NCI-H526 (cell line): ENCODE data around the gene TREML1.
A peak's percentile ranks its signal among the peaks of the same experiment; 100 is the strongest.
"Not testable (repeated sequence)": the region's sequence is repeated elsewhere in the genome, so short reads cannot be mapped to it uniquely, and the experiment has no call there.

Source experiments
- DNase-seq, 2 experiments: peaks; one replicate each; lab custom pipeline; 2025; lab: John Stamatoyannopoulos, UW

TREML1 gene

GRCh38 chr6:41147917-41148316, 6.2 kb downstream of the TREML1 start:
- no peak for DNase-seq

DNA sequence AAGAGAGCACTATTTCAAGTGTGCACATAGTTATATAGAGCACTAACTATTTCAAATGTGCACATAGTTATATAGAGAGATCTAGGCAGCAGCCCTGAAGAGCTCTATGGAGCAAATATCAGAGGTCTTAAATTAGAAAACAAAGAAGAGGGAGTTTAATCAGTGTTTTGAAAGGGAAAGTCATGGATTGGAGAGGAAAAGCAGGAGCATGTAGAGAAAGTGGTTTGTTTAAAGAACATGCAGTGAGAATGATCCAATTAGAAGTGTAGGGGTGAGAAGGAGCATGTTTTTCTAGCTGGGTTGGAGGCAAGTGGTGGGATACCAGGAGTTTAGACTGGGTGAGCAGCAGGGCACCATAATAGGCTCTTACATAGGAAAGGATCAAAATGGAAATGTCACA, 17.2 kb downstream of the TREML1 start:
- DNase-seq = no peak

GRCh38 chr6:41135062-41135832, 18.9 kb downstream of the TREML1 start:
- DNase-seq = peak in 1 of 2 experiments; percentile 17

GRCh38 chr6:41132254-41132653, 21.9 kb downstream of the TREML1 start:
- peak; percentile 39 to 68 for DNase-seq

- DNase-seq = no peak
Measured at GRCh38 chr6:41125282-41125681, 28.9 kb downstream of the TREML1 start.

- no peak for DNase-seq
Measured at GRCh38 chr6:41122918-41123317, 31.2 kb downstream of the TREML1 start.

DNA sequence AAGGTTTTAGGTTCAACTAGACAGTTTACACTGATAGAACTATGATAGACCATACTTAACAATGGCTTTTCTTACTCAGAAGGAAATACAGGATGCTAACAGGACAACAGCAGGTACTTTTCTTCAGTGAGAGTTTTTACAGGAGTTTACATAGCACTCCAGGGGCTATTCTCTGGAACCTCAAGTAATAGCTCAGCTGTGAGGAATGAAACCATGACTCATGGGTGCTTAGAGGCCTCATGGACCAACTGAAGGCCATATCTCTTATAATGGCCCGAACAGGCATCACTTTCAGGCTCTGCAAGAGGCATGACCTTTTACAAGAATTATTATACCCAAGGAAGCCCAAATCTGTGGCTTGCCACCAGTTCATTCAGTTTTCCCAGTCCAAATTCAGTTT, 31.8 kb downstream of the TREML1 start:
- no peak for DNase-seq

DNA sequence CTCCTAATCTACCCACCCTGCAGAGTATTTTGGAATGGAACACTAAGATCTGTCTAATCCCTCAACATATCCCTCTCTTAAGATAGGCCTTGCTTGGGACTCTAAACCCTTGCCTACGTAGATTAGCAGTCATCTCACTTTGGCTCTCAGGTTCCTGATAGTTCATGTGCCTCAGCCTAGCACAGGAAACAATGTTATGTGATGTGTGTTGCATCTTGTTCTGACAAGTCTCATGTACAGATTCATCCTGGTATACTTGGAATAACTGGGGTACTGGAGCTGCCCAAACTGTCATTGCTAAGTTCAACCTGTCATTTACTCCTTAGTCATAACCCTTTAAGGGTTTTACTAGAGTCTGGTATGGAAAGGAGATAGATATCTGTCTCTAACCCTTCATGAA, 34.1 kb downstream of the TREML1 start:
- no peak for DNase-seq

GRCh38 chr6:41119508-41119907, 34.6 kb downstream of the TREML1 start:
- DNase-seq = no peak

- DNase-seq = not testable (repeated sequence)
Measured at GRCh38 chr6:41115027-41115426, 39.1 kb downstream of the TREML1 start.

DNA sequence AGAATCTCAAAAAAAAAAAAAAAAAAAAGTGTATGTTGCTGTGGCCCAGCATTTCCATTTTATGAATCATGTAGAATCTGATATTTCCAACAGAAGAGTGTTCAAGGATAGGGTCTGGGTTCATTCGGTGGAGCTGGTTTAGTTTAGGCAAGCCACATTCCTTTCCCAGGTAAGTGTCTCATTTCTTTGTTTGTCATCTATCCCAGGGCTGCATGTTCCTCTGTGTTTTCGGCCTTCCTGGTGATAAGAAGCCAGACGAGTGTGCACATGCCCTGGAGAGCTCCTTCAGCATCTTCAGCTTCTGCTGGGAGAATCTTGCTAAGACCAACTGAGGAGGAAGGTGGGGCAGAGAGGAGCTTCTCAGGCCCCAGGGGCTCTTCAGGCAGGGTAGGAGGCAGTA, 43.1 kb downstream of the TREML1 start:
- no peak for DNase-seq

DNA sequence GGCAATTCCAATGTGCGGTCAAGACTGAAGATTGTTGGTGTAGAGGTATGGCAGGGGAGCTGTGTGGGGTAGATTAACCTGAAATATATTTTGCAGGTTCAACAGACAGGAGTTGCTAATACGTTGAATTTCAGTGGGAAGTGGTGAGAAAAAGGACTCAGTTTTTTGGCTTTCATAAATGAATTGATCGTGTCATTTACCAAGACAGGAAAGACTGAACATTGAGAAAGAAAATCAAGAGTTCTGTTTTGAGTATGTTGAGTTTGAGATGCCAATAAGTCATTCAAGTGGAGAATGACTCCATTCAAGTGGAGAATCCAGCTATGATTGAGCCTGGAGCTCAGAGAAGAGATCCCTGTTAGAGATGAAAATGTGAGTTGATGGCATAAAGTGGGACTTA, 50.3 kb downstream of the TREML1 start:
- DNase-seq = no peak

GRCh38 chr6:41100871-41101287, 53.3 kb downstream of the TREML1 start:
- DNase-seq = no peak
